IMR-90 (cell line): ENCODE results near the gene CD69. TPM values are rescaled to one million over a fixed set of nuclear protein-coding genes. Genes with fewer than 3 reads are reported as not detected.

ENCODE experiments used
- ATAC-seq: fragments of 200-7000 bp; cut with Tn5 transposase; 2 replicates; pipeline ENCODE4 v1.9.1; 2020; ENCODE audit warnings: low read depth, mild to moderate bottlenecking, moderate library complexity
- BruUV-seq: library from RNA; stranded (reverse); fragments of 400-500 nt; replicated peaks from 2 replicates; lab custom pipeline; 2021; lab: Mats Ljungman, UMichigan
- CTCF ChIA-PET: fragments of 300-600 bp; formaldehyde crosslinking; extraction: SDS; loops from one replicate; lab custom pipeline; 2021; ENCODE audit warnings: antibody characterized with exemption; lab: Yijun Ruan, JAX
- POLR2A ChIA-PET: fragments of 300-600 bp; sonication (Branson Sonifier 250); formaldehyde crosslinking; loops from one replicate; lab custom pipeline; 2022; ENCODE audit warnings: antibody characterized with exemption; ENCODE audit not compliant: unreplicated experiment; lab: Charles Lee
- DNase-seq: peaks from one replicate; pipeline ENCODE4 v3.0.0; 2013
- H2AFZ ChIP-seq: replicated peaks from 2 replicates; pipeline ENCODE3; 2013; ENCODE audit warnings: low read length, mild to moderate bottlenecking; ENCODE audit not compliant: poor library complexity
- H2AK5ac ChIP-seq: 2 replicates; pipeline ENCODE4 v1.6.1; 2013; ENCODE audit warnings: low read depth, low read length, inconsistent platforms
- H2AK9ac ChIP-seq: replicated peaks from 2 replicates; pipeline ENCODE3; 2013; ENCODE audit warnings: mild to moderate bottlenecking, low read depth, low read length, moderate library complexity; ENCODE audit not compliant: poor library complexity
- H2BK120ac ChIP-seq: 2 replicates; pipeline ENCODE4 v1.6.1; 2013; ENCODE audit warnings: low read depth, low read length, inconsistent platforms
- H2BK15ac ChIP-seq: 3 replicates; pipeline ENCODE4 v1.6.1; 2013; ENCODE audit warnings: low read depth, low read length, inconsistent platforms
- H2BK20ac ChIP-seq: 2 replicates; pipeline ENCODE4 v1.6.1; 2013; ENCODE audit warnings: low read depth, mild to moderate bottlenecking, inconsistent platforms, low read length, moderate library complexity
- H2BK5ac ChIP-seq: 2 replicates; pipeline ENCODE4 v1.6.1; 2013; ENCODE audit warnings: mild to moderate bottlenecking, low read depth, low read length, inconsistent platforms; ENCODE audit not compliant: poor library complexity, severe bottlenecking
- H3K14ac ChIP-seq: replicated peaks from 2 replicates; pipeline ENCODE4 v1.6.1; 2013; ENCODE audit warnings: low read depth, low read length, inconsistent platforms
- H3K18ac ChIP-seq: 2 replicates; pipeline ENCODE4 v1.6.1; 2013; ENCODE audit warnings: low read depth, low read length, control low read depth
- H3K23ac ChIP-seq: 2 replicates; pipeline ENCODE4 v1.6.1; 2013; ENCODE audit warnings: low read depth, low read length, inconsistent platforms
- H3K27ac ChIP-seq: 2 replicates; pipeline ENCODE4 v1.5.1; 2013; ENCODE audit warnings: mild to moderate bottlenecking, control low read depth, low read length; ENCODE audit not compliant: insufficient read depth
- H3K27me3 ChIP-seq: 2 replicates; pipeline ENCODE4 v1.6.1; 2013; ENCODE audit warnings: low read length; ENCODE audit not compliant: control insufficient read depth, insufficient read depth
- H3K36me3 ChIP-seq: 2 replicates; pipeline ENCODE4 v1.6.1; 2013; ENCODE audit warnings: low read length, mixed read lengths; ENCODE audit not compliant: control insufficient read depth, insufficient read depth
- H3K4ac ChIP-seq: 2 replicates; pipeline ENCODE4 v1.6.1; 2013; ENCODE audit warnings: low read depth, low read length, inconsistent platforms
- H3K4me1 ChIP-seq: 2 replicates; pipeline ENCODE4 v1.6.1; 2013; ENCODE audit warnings: low read length, mixed read lengths; ENCODE audit not compliant: control insufficient read depth, insufficient read depth
- H3K4me2 ChIP-seq: 2 replicates; pipeline ENCODE4 v1.6.1; 2013; ENCODE audit warnings: low read depth, mild to moderate bottlenecking, control low read depth, low read length, moderate library complexity
- H3K4me3 ChIP-seq: 2 replicates; pipeline ENCODE4 v1.5.1; 2013; ENCODE audit warnings: low read depth, mild to moderate bottlenecking, control low read depth, low read length, moderate library complexity; ENCODE audit not compliant: insufficient read depth
- H3K56ac ChIP-seq: 2 replicates; pipeline ENCODE4 v1.6.1; 2013; ENCODE audit warnings: low read length, inconsistent platforms; ENCODE audit not compliant: insufficient read depth; ENCODE audit errors: extremely low read depth
- H3K79me1 ChIP-seq, 2 experiments: 2 replicates each; pipeline ENCODE4 v1.6.1; 2013; ENCODE audit warnings: low read length in 2 of 2, inconsistent platforms in 1 of 2, low read depth in 1 of 2
- H3K9ac ChIP-seq: 2 replicates; pipeline ENCODE4 v1.6.1; 2013; ENCODE audit warnings: low read depth, low read length, control low read depth
- H3K9me1 ChIP-seq: 2 replicates; pipeline ENCODE4 v1.6.1; 2013; ENCODE audit warnings: low read length, inconsistent platforms; ENCODE audit not compliant: insufficient read depth
- H3K9me3 ChIP-seq: 2 replicates; pipeline ENCODE4 v1.6.1; 2013; ENCODE audit warnings: low read length; ENCODE audit not compliant: control insufficient read depth, insufficient read depth
- H4K20me1 ChIP-seq: 2 replicates; pipeline ENCODE4 v1.6.1; 2013; ENCODE audit warnings: low read length, inconsistent platforms; ENCODE audit not compliant: insufficient read depth
- H4K5ac ChIP-seq: 2 replicates; pipeline ENCODE4 v1.6.1; 2013; ENCODE audit warnings: mild to moderate bottlenecking, low read depth, low read length, control low read depth
- H4K8ac ChIP-seq, 2 experiments: 2 replicates each; pipeline ENCODE4 v1.6.1; 2013; ENCODE audit warnings: low read depth in 2 of 2, low read length in 2 of 2, control low read depth in 1 of 2, inconsistent platforms in 1 of 2
- H4K91ac ChIP-seq: 2 replicates; pipeline ENCODE4 v1.6.1; 2013; ENCODE audit warnings: low read depth, low read length, inconsistent platforms; ENCODE audit not compliant: insufficient read depth
- BHLHE40 ChIP-seq: fragments of 150-350 bp; IDR thresholded peaks from 2 replicates; pipeline ENCODE4 v1.6.1; 2016; ENCODE audit warnings: mild to moderate bottlenecking, low read depth, low read length
- CEBPB ChIP-seq: IDR thresholded peaks from 2 replicates; pipeline ENCODE4 v1.6.1; 2012; ENCODE audit warnings: low read depth, low read length, improper control_type of control experiment
- CHD1 ChIP-seq: IDR thresholded peaks from 2 replicates; pipeline ENCODE4 v1.6.1; 2012; ENCODE audit warnings: low read depth, low read length, improper control_type of control experiment
- CTCF ChIP-seq: conservative IDR thresholded peaks from 2 replicates; pipeline ENCODE4 v1.5.1; 2012; ENCODE audit warnings: mild to moderate bottlenecking, low read depth, low read length, improper control_type of control experiment
- ELK1 ChIP-seq: fragments of 150-350 bp; IDR thresholded peaks from 2 replicates; pipeline ENCODE4 v1.6.1; 2016; ENCODE audit warnings: low read depth, mild to moderate bottlenecking, low read length, moderate library complexity, borderline replicate concordance
- FOS ChIP-seq: fragments of 150-350 bp; IDR thresholded peaks from 2 replicates; pipeline ENCODE4 v1.6.1; 2016; ENCODE audit warnings: low read depth, low read length
- MAFK ChIP-seq: IDR thresholded peaks from 2 replicates; pipeline ENCODE4 v1.6.1; 2012; ENCODE audit warnings: low read depth, low read length, improper control_type of control experiment
- MAZ ChIP-seq: IDR thresholded peaks from 2 replicates; pipeline ENCODE4 v1.6.1; 2012; ENCODE audit warnings: low read depth, mild to moderate bottlenecking, low read length, improper control_type of control experiment, moderate library complexity, borderline replicate concordance
- MXI1 ChIP-seq: IDR thresholded peaks from 2 replicates; pipeline ENCODE4 v1.6.1; 2012; ENCODE audit warnings: low read depth, mild to moderate bottlenecking, low read length, moderate library complexity, borderline replicate concordance
- NFE2L2 ChIP-seq: fragments of 150-350 bp; IDR thresholded peaks from 2 replicates; pipeline ENCODE4 v1.6.1; 2016; ENCODE audit warnings: low read depth, mild to moderate bottlenecking, low read length
- POLR2A ChIP-seq: IDR thresholded peaks from 2 replicates; pipeline ENCODE4 v1.6.1; 2012; ENCODE audit warnings: mild to moderate bottlenecking, low read depth, low read length
- RAD21 ChIP-seq: IDR thresholded peaks from 2 replicates; pipeline ENCODE4 v1.6.1; 2012; ENCODE audit warnings: low read length, improper control_type of control experiment
- RCOR1 ChIP-seq: IDR thresholded peaks from 2 replicates; pipeline ENCODE4 v1.6.1; 2012; ENCODE audit warnings: mild to moderate bottlenecking, low read length, improper control_type of control experiment; ENCODE audit not compliant: insufficient replicate concordance
- RFX5 ChIP-seq: IDR thresholded peaks from 2 replicates; pipeline ENCODE4 v1.8.0; 2012; ENCODE audit warnings: low read depth, mild to moderate bottlenecking, low read length, moderate library complexity
- SMC3 ChIP-seq: fragments of 150-350 bp; IDR thresholded peaks from 2 replicates; pipeline ENCODE4 v1.6.1; 2016; ENCODE audit warnings: low read depth, mild to moderate bottlenecking, antibody characterized with exemption, low read length, moderate library complexity
- USF2 ChIP-seq: fragments of 150-350 bp; IDR thresholded peaks from 2 replicates; pipeline ENCODE4 v1.6.1; 2017; ENCODE audit warnings: mild to moderate bottlenecking, antibody characterized with exemption, low read length, low read depth
- WGBS, 2 experiments: methylation state at CpG; one replicate each; pipeline versions ENCODE4 v1.1.5 to v1.1.7; 2013; ENCODE audit warnings: missing lambda C conversion rate in 2 of 2; ENCODE audit not compliant: insufficient read length in 1 of 2; ENCODE audit errors: extremely low coverage in 2 of 2; 5-methylcytosine and 5-hydroxymethylcytosine counted together
- dilution Hi-C: fragments of 300-500 bp; cut with HindIII; formaldehyde crosslinking; loops from one replicate; pipeline ENCODE4 v1.14.3; 2018; ENCODE audit warnings: low sequenced_read_pairs; ENCODE audit not compliant: unreplicated experiment
- in situ Hi-C: fragments of 300-500 bp; cut with MboI; formaldehyde crosslinking; loops from 3 replicates; pipeline ENCODE4 v1.14.3; 2019; ENCODE audit warnings: low sequenced_read_pairs, inconsistent platforms, mixed read lengths
- intact Hi-C: fragments of 100-400 bp; cut with micrococcal nuclease; formaldehyde crosslinking; loops from 2 replicates; pipeline ENCODE4 v1.10.0; 2022
- polyA plus RNA-seq, 3 experiments: library from polyadenylated mRNA; depleted of rRNA; stranded (reverse); fragments of >200 nt; gene quantifications; 2 replicates each; pipeline ENCODE4 v1.2.3, GENCODE V29; 2012; ENCODE audit warnings: low replicate concordance in 1 of 3
- total RNA-seq: library from RNA; depleted of rRNA; stranded (reverse); fragments of >200 nt; gene quantifications from 2 replicates; pipeline ENCODE4 v1.2.3, GENCODE V29; 2012

The CD69 gene
- total and polyA plus RNA-seq, 2 of the 4 experiments (the other 2 are of a cell fraction) = not detected

GRCh38 chr12:9730591-9730990, 30.1 kb downstream of the CD69 start:
- no peak overlapping the region for H4K8ac ChIP-seq
- BruUV-seq = no TSS peak
- H2BK15ac ChIP-seq = no peak overlapping the region
- no peaks in the 10 kb centered on the region for H3K9me3 ChIP-seq
- in situ Hi-C loops (no loop called here), dilution Hi-C loops (no loop called here), intact Hi-C loops (no loop called here)
- H3K27me3 ChIP-seq = no peaks in the 10 kb centered on the region; the same call in none of the 2 replicates
- no peak overlapping the region for H2AK5ac ChIP-seq
- no peak overlapping the region for H4K91ac ChIP-seq
- TF ChIP-seq MAFK (no peak), RAD21 (no peak), NFE2L2 (no peak), POLR2A (no peak), ELK1 (no peak), CHD1 (no peak), SMC3 (no peak), CTCF (no peak), MXI1 (no peak), MAZ (no peak), RFX5 (no peak), RCOR1 (no peak), FOS (no peak), BHLHE40 (no peak), CEBPB (no peak), USF2 (no peak)
- H3K23ac ChIP-seq = no peak overlapping the region
- WGBS, 2 experiments = no CpG with 5 or more reads among the region's 6 CpGs
- no peak overlapping the region for H2BK20ac ChIP-seq
- H3K4me2 ChIP-seq = no peak overlapping the region
- H4K5ac ChIP-seq = no peak overlapping the region
- no peak overlapping the region for H3K4ac ChIP-seq
- H3K27ac ChIP-seq = no peak overlapping the region
- H3K79me1 ChIP-seq = no peaks in the 10 kb centered on the region
- no peak overlapping the region for H3K9ac ChIP-seq
- H3K14ac ChIP-seq = no peak overlapping the region
- no peaks in the 10 kb centered on the region for H3K4me1 ChIP-seq
- no peaks in the 10 kb centered on the region for H4K20me1 ChIP-seq
- no peak overlapping the region for H2AFZ ChIP-seq
- no peak overlapping the region for H2BK5ac ChIP-seq
- no peak for ATAC-seq
- CTCF ChIA-PET = interaction anchor here (1.1 to 1.3 kb wide), 2 partner anchors 13 to 22 kb away, joined by 5 to 6 read pairs; no protein-coding TSS in a partner anchor
- no peak overlapping the region for H2BK120ac ChIP-seq
- H3K18ac ChIP-seq = no peak overlapping the region
- DNase-seq = no peak
- POLR2A ChIA-PET = no interaction called here
- H3K9me1 ChIP-seq = no peaks in the 10 kb centered on the region
- no peaks in the 10 kb centered on the region for H3K36me3 ChIP-seq
- H3K4me3 ChIP-seq = no peak overlapping the region
- H3K56ac ChIP-seq = no peak overlapping the region
- no peak overlapping the region for H2AK9ac ChIP-seq
